Suppressor macrophage treated with lipopolysaccharide for 4 hours (primary cell): ENCODE data around the gene SH3TC2.
"Not testable (repeated sequence)": the region's sequence is repeated elsewhere in the genome, so short reads cannot be mapped to it uniquely, and the experiment has no call there.

Experiments used
- DNase-seq: peaks from one replicate; pipeline ENCODE4 v3.0.0-alpha.2; 2020

Gene SH3TC2

GRCh38 chr5:149063017-149063687 is at the start of gene SH3TC2:
TSS of gene SH3TC2 (minus strand) at chr5:149063062. CDS start at chr5:149063022, 40 bp downstream.
- DNase-seq = no peak

DNA sequence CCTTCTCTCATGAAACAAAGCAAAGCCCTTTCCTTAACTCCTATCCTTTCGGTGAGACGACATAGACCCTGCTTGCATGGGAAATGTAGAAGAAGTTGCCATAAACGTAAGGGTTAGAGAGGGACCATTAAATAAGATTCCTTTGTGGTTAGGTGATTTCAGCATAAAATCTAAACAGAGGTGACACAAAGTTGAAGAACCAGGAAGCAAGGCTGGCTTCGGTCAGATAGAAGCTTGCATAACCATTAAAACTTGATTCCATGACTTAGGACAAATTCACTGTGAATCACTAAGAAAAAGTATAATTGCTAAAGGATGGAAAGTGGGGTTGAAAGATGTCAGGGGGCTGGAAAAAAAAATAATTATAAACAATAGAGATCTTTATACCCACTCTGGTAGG is 47.5 kb upstream of the SH3TC2 start:
- no peak for DNase-seq

DNA sequence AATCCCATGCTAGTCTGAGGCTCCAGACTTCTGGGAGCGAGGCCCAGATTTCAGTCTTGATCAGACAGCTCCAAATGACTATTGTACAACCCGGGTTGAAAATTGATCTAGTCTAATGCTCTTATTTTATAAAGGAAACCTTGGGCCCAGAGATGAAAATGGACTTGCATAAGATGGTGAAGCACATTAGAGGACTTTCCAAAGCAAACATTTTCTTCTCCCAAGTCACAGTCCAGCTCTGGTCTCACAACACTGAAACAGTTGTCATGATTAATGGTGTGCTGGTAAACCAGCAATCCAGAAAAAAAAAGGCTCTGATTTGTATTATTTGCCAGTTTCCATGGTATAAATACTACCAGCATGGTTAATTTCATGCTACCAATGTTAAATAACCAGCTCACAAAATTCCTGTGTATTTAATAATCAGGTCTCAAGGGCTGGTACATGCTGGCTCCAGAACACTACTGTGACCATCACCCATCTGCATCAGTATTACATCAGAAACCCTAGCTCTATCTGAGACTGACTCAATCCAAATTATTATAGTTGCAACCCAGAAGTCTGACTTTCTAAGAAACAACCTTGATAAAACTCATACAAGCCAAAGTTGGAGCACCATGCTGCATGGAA is 45.9 kb upstream of the SH3TC2 start:
- no peak for DNase-seq

GRCh38 chr5:149100331-149100730 is 37.5 kb upstream of the SH3TC2 start:
- DNase-seq = no peak

DNA sequence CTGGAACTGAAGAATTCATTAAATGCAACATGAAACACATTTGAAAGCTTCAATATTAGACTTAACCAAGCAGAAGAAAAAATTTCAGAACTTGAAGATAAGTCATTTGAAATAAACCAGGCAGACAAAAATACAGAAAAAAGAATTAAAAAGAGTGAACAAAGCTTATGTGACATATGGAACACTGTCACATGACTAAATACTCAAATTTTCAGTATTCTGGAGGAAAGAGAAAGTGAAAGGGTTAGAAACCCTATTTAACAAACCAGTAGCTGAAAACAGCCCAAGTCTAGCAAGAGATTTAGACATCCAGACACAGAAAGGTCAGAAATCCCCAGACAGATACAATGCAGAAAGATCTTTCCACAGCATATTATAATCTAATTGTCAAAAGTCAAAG is 37.1 kb upstream of the SH3TC2 start:
- DNase-seq = peak; percentile 21

- DNase-seq = no peak
Observed at GRCh38 chr5:149094996-149095395, 32.1 kb upstream of the SH3TC2 start.

GRCh38 chr5:149093625-149094024 is 30.8 kb upstream of the SH3TC2 start:
- no peak for DNase-seq

DNA sequence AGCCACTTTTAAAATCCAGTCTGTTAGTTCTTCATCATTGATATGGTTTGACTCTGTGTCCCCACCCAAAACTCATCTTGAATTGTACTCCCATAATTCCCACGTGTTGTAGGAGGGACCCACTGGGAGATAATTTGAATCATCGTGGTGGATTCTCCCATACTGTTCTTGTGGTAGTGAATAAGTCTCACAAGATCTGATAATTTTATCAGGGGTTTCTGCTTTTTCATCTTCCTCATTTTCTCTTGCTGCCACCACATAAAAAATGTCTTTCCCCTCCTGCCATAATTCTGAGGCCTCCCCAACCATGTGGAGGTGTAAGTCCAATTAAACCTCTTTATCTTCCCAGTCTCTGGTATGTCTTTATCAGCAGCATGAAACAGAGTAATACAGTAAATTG is 26.9 kb upstream of the SH3TC2 start:
- DNase-seq = no peak

GRCh38 chr5:149088686-149089085 is 25.8 kb upstream of the SH3TC2 start:
- DNase-seq = no peak

DNA sequence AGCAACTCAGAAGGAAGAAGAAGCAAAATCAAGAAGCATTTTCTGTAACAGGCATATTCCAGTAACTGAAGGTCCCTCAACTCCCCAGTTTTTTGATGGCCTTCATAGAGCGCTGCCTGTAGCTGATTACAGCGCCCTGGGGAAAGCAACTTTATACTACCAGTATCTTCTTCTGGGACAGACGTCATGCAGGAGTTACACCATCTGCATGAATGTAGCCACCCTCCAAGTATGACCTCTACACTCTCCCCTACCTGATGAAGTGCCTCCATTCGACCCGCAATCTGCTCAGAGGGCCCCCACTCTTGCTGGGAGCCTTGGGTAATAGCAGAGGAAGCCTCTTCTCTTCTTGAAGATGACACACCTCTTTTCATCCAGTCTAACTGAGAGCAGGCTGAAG is 21.0 kb upstream of the SH3TC2 start:
- no peak for DNase-seq

- no peak for DNase-seq
Observed at GRCh38 chr5:149082271-149082670, 19.4 kb upstream of the SH3TC2 start.

GRCh38 chr5:149080294-149080693 is 17.4 kb upstream of the SH3TC2 start:
- DNase-seq = no peak

GRCh38 chr5:149079883-149080282 is 17.0 kb upstream of the SH3TC2 start:
- DNase-seq = no peak

GRCh38 chr5:149074071-149074470 is 11.2 kb upstream of the SH3TC2 start:
- DNase-seq = not testable (repeated sequence)

GRCh38 chr5:149073213-149073612 is 10.4 kb upstream of the SH3TC2 start:
- DNase-seq = peak; percentile 45

DNA sequence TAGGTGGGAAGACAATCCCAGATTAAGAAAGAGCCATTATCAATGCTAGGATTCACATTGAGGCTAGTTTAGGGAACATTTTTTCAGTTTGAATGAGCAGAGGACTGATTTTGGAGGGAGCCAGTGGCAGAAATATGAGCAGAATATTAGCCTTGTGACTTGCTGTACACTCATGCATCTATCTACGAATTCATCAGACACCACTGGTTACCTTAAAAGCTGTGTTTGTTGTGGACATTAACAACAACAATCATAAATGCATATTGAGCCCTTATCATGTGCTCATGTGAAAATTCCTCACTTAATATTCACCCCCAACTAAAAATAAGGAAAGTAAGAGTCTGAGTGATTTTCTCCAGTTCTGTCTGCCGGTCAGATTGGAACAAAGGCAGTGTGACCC is 9.9 kb upstream of the SH3TC2 start:
- no peak for DNase-seq

- DNase-seq = no peak
Observed at GRCh38 chr5:149072376-149072775, 9.5 kb upstream of the SH3TC2 start.

GRCh38 chr5:149071756-149072155 is 8.9 kb upstream of the SH3TC2 start:
- DNase-seq = no peak

DNA sequence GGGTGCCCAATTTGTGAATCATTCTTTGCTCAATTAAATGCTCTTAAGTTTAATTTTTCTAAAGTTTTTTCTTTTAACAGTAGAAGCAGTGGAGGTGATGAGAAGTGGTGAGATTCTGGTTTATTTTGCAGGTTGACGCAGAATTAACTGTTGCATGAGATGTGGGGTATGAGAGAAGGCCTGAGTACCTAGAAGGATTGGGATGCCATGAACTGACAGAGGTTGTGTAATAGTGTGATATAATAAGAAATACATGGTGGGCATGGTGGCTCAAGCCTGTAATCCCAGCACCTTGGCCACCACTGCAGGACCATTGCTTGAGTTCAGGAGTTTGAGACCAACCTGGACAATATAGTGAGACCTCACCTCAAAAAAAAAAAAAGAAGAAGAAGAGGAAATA is 8.4 kb upstream of the SH3TC2 start:
- DNase-seq = no peak

DNA sequence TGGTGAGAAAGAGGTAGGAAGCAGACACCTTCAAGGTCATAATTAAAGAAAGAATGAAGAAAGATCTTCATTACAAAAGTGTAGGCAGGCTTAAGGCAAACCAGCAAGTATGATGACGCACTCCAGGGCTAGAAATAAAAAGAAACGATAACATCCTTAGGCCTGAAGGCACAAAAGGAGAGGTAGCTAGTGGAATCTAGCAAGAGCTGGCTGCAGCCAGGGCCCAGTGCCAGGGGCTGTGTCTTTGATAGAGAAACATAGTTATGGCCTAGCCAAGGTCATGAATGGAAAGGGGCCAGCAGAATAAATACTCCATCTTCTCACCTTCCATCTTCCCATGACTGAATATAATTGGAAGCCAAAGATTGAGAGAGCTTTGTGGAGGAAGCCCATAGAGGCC is 6.8 kb upstream of the SH3TC2 start:
- DNase-seq = no peak

- no peak for DNase-seq
Observed at GRCh38 chr5:149063896-149064478, 1.1 kb upstream of the SH3TC2 start.

DNA sequence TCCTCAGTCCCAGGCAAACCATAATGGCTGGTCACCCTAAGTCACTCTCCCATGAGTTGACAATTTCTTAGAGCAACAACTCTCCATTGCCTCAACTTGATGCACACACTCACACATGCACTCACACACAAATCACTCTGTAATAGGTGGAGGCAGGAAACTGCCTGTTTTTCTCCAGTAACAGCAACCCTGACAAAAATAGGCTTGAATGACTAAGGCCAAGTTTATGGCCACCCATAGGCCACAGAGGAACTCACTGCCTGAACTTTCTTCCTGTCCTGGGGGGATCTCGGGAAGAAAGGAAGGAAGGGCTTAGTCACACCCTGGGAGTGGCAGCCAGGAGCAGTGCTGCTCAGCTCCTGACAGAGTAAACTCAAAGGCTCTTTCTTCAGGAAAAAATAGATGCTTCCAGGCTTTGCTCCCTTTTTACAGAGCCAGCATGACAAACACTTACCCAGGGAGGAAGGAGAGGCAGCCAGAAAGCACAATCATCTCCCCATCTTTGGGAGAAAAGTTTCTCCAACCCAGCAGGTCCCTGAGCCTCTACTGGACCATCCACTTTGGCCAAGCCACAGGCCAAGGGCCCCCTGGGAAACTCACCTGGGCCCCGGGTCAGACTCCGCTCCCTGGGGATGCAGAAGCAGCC is 368 bp downstream of the SH3TC2 start:
- peak; percentile 46 for DNase-seq

DNA sequence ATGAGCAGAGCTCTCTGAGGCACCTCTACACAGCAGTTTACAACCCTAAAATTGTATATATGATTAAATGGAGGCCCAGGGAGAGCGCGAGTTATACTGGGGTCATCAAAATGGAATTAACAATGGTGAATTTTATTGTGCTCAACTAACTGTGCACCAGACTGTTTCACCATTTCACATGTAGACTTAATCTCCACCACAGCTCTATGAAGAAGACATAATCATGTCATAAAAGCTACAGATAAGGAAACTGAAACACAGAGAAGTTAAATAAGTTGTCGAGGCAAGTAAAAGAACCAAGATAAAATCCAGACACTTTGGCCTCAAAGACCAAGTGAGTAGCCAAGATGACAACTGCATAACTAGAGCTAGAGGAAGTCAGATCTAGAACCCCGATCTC is 1.5 kb downstream of the SH3TC2 start:
- DNase-seq = no peak

DNA sequence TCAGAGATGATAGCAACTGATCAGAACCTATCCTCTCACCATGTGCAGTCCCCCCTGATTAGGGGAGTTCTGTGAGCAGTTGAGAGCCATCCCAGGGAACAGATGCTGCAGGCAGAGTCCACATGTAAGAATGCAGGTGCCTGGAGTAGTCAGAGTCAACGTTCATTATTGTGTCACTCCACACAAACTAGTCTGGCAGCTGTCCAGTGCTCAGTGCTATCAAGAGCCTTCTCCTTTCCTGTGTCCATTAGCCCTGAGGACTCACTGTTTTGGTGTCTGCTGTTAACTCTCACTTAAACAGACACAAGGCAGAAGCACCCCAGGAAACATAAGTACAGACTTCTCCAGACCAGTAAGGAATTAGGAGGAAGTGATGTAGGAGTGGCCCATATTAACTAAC is 2.5 kb downstream of the SH3TC2 start:
- DNase-seq = no peak
